Natural killer cell (primary cell): ENCODE results near the gene RGS6. TPM values are rescaled to one million over a fixed set of nuclear protein-coding genes. Genes with fewer than 3 reads are reported as not detected.

Source experiments
- ATAC-seq, 3 donors: fragments of 150-1000 bp in 2 of 3; fragments of 200-7000 bp in 1 of 3; cut with Tn5 transposase; 1 replicate in 1 of 3; 2 replicates in 2 of 3; pipeline ENCODE4 v1.10.0; 2021; ENCODE audit warnings: mild to moderate bottlenecking in 2 of 3, moderate library complexity in 2 of 3
- DNase-seq, 2 donors: peaks; one replicate each; pipeline versions ENCODE4 v3.0.0 to v3.0.0-alpha.2; 2013 to 2021; ENCODE audit warnings: mixed read lengths in 1 of 2
- H3K27ac ChIP-seq: one replicate; pipeline ENCODE4 v1.5.1; 2013; ENCODE audit warnings: mild to moderate bottlenecking, low read length
- H3K27me3 ChIP-seq: one replicate; pipeline ENCODE4 v1.6.1; 2013; ENCODE audit warnings: low read length; ENCODE audit not compliant: control insufficient read depth, insufficient read depth
- H3K36me3 ChIP-seq: one replicate; pipeline ENCODE4 v1.6.1; 2013; ENCODE audit warnings: low read length; ENCODE audit not compliant: control insufficient read depth, insufficient read depth
- H3K4me1 ChIP-seq: one replicate; pipeline ENCODE4 v1.6.1; 2013; ENCODE audit warnings: low read length; ENCODE audit not compliant: control insufficient read depth, insufficient read depth
- H3K4me3 ChIP-seq: one replicate; pipeline ENCODE4 v1.5.1; 2013; ENCODE audit warnings: low read length
- H3K9me3 ChIP-seq: one replicate; pipeline ENCODE4 v1.6.1; 2013; ENCODE audit warnings: low read length; ENCODE audit not compliant: control insufficient read depth, insufficient read depth
- H3K27ac Mint-ChIP-seq, 2 donors: one replicate each; pipeline ENCODE4 v1.8.0; 2022; ENCODE audit warnings: mild to moderate bottlenecking in 2 of 2, mixed read lengths in 2 of 2, moderate library complexity in 1 of 2
- H3K27me3 Mint-ChIP-seq, 2 donors: one replicate each; pipeline ENCODE4 v1.8.0; 2022; ENCODE audit warnings: low read depth in 2 of 2, mixed read lengths in 2 of 2
- H3K36me3 Mint-ChIP-seq: one replicate; pipeline ENCODE4 v1.8.0; 2022; ENCODE audit warnings: mixed read lengths
- H3K4me1 Mint-ChIP-seq, 2 donors: one replicate each; pipeline ENCODE4 v1.8.0; 2022; ENCODE audit warnings: mixed read lengths in 2 of 2
- H3K4me3 Mint-ChIP-seq: one replicate; pipeline ENCODE4 v1.8.0; 2022; ENCODE audit warnings: mild to moderate bottlenecking, moderate library complexity, mixed read lengths
- H3K9me3 Mint-ChIP-seq, 2 donors: one replicate each; pipeline ENCODE4 v1.8.0; 2022; ENCODE audit warnings: mixed read lengths in 2 of 2
- CTCF ChIP-seq: fragments of 200-600 bp; IDR thresholded peaks from one replicate; pipeline ENCODE4 v1.8.0; 2022; ENCODE audit warnings: antibody characterized with exemption
- WGBS: methylation state at CpG from one replicate; pipeline ENCODE4 v1.1.7; 2013; ENCODE audit warnings: missing lambda C conversion rate; ENCODE audit not compliant: insufficient coverage; 5-methylcytosine and 5-hydroxymethylcytosine counted together
- intact Hi-C: fragments of 100-400 bp; cut with micrococcal nuclease; formaldehyde crosslinking; loops from one replicate; pipeline ENCODE4 v1.14.2; 2022
- total RNA-seq, 4 donors: library from RNA; stranded (reverse); fragments of 120-200 nt in 1 of 4; gene quantifications; one replicate each; pipeline versions ENCODE4 v1.2.3 to v1.2.4, GENCODE V29; 2013 to 2022

Gene RGS6
- total RNA-seq, 3 donors from 2014 or later (not counting 1 experiment from before 2014, with no cell fraction given), result 0.75 to 1.4 TPM; not detected in 1

DNA sequence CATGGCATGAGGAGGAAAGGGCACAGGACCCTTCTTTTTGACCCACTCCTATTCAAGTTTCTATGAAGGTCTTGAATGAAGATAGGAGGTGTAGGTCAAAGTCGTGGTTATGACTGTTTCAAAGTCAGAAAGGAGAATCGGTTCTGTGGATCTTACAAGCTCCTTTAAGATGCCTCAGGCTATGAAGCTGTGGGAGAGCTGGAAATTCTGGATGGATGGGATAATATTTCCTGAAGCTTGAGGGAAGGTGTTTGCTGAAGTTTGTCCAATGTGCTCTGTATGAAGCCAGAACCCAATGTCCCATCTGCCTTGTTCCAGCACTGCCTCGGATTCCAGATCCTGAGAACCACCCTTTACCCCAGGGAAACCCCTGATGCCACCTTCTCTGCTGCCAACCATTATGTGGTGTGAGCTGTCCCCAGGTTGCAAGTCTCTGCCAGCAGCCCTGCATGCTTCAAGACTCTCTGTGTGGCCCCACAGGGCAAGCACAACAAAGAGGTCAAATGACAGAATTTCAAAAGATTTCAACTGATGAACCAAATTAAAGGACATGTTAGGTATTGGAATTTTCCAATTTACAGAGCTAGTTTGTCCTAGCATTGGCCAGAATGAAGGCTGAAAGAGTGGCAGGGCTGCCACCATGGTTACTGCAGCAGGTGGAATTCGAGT, 472.0 kb downstream of the RGS6 start:
- H3K9me3 Mint-ChIP-seq, result peaks cover 0 to 3% of the 10 kb centered on the region in 2 donors
- H3K4me3 ChIP-seq, result no peak overlapping the region
- no peaks in the 10 kb centered on the region for H3K36me3 Mint-ChIP-seq
- peaks cover 9% of the 10 kb centered on the region for H3K4me1 ChIP-seq
- intact Hi-C loops, result no loop called here
- H3K36me3 ChIP-seq, result no peaks in the 10 kb centered on the region
- no peaks in the 10 kb centered on the region for H3K9me3 ChIP-seq
- H3K4me1 Mint-ChIP-seq, result peaks cover 18 to 21% of the 10 kb centered on the region in 2 donors
- TF ChIP-seq CTCF, result no peak
- H3K27me3 ChIP-seq, result peaks cover 3% of the 10 kb centered on the region
- no peak for DNase-seq
- H3K27ac Mint-ChIP-seq, result no peak overlapping the region
- 88% methylated on average over 4 of the region's 4 CpGs for WGBS
- no peak overlapping the region for H3K4me3 Mint-ChIP-seq
- no peak for ATAC-seq
- no peak overlapping the region for H3K27ac ChIP-seq
- peaks cover 26% of the 10 kb centered on the region in 2 donors for H3K27me3 Mint-ChIP-seq

DNA sequence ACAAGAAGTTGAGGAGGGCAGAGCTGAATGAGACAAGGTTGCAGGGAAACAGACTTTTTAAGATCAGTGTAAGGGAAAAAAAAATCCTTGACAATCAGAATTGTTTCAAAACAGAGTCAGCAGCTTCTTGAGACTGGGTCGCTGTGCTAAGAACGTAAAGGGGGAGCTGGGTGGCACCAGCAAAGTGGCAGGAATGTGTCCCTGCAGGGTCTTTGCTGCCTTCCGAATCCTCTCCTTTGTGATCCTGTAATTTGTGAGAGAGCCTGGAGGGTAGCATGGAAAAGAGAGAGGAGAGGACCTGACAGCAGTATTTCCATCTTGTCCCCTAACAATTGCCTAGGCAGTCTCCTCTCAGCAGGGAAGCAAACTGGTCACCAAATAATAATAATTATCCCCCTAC, 472.8 kb downstream of the RGS6 start:
- peaks cover 0 to 3% of the 10 kb centered on the region in 2 donors for H3K9me3 Mint-ChIP-seq
- DNase-seq (no peak), ATAC-seq (no peak)
- H3K36me3 Mint-ChIP-seq, result no peaks in the 10 kb centered on the region
- no peak overlapping the region for H3K27ac Mint-ChIP-seq
- Histone ChIP-seq H3K9me3 (no peaks in the 10 kb centered on the region), H3K4me1 (peaks cover 9% of the 10 kb centered on the region), H3K36me3 (no peaks in the 10 kb centered on the region), H3K4me3 (no peak overlapping the region), H3K27ac (no peak overlapping the region), H3K27me3 (peaks cover 3% of the 10 kb centered on the region)
- intact Hi-C loops, result no loop called here
- peaks cover 26% of the 10 kb centered on the region in 2 donors for H3K27me3 Mint-ChIP-seq
- WGBS, result 95% methylated on average over 3 of the region's 3 CpGs
- TF ChIP-seq CTCF, result no peak
- H3K4me3 Mint-ChIP-seq, result no peak overlapping the region
- peaks cover 18 to 21% of the 10 kb centered on the region in 2 donors for H3K4me1 Mint-ChIP-seq

GRCh38 chr14:72408020-72408419, 475.8 kb downstream of the RGS6 start:
- H3K4me3 Mint-ChIP-seq, result no peak overlapping the region
- no peaks in the 10 kb centered on the region for H3K36me3 Mint-ChIP-seq
- Histone ChIP-seq H3K4me3 (no peak overlapping the region), H3K27me3 (no peaks in the 10 kb centered on the region), H3K4me1 (no peaks in the 10 kb centered on the region), H3K9me3 (no peaks in the 10 kb centered on the region), H3K27ac (no peak overlapping the region), H3K36me3 (no peaks in the 10 kb centered on the region)
- intact Hi-C loops, result no loop called here
- peaks cover 0 to 3% of the 10 kb centered on the region in 2 donors for H3K9me3 Mint-ChIP-seq
- WGBS, result 79% methylated on average over 2 of the region's 3 CpGs
- TF ChIP-seq CTCF, result no peak
- no peak for ATAC-seq
- peaks cover 12 to 18% of the 10 kb centered on the region in 2 donors for H3K27me3 Mint-ChIP-seq
- peaks cover under 1 to 2% of the 10 kb centered on the region in 2 donors for H3K4me1 Mint-ChIP-seq
- H3K27ac Mint-ChIP-seq, result no peak overlapping the region
- no peak for DNase-seq

GRCh38 chr14:72409047-72409446, 476.8 kb downstream of the RGS6 start:
- peaks cover 0 to 3% of the 10 kb centered on the region in 2 donors for H3K9me3 Mint-ChIP-seq
- peaks cover 10 to 18% of the 10 kb centered on the region in 2 donors for H3K27me3 Mint-ChIP-seq
- H3K27ac ChIP-seq, result no peak overlapping the region
- no peak overlapping the region for H3K4me3 Mint-ChIP-seq
- 98% methylated on average over 3 of the region's 3 CpGs for WGBS
- H3K27me3 ChIP-seq, result no peaks in the 10 kb centered on the region
- intact Hi-C loops, result no loop called here
- ATAC-seq (no peak), DNase-seq (no peak)
- no peaks in the 10 kb centered on the region for H3K4me1 Mint-ChIP-seq
- no peak for TF ChIP-seq CTCF
- no peak overlapping the region for H3K4me3 ChIP-seq
- no peaks in the 10 kb centered on the region for H3K9me3 ChIP-seq
- H3K36me3 ChIP-seq, result no peaks in the 10 kb centered on the region
- H3K36me3 Mint-ChIP-seq, result no peaks in the 10 kb centered on the region
- no peaks in the 10 kb centered on the region for H3K4me1 ChIP-seq
- H3K27ac Mint-ChIP-seq, result no peak overlapping the region
